Mucosa of descending colon (tissue), 3 donors: ENCODE results near the gene PIAS2. TPM values are rescaled to one million over a fixed set of nuclear protein-coding genes. Genes with fewer than 3 reads are reported as not detected.
"Not testable (repeated sequence)": the region's sequence is repeated elsewhere in the genome, so short reads cannot be mapped to it uniquely, and the experiment has no call there.

ENCODE experiments used
- ATAC-seq: fragments of 200-7000 bp; cut with Tn5 transposase; one replicate; pipeline ENCODE4 v1.9.1; 2020; ENCODE audit warnings: mild to moderate bottlenecking, moderate library complexity
- DNase-seq, 3 donors: peaks; one replicate each; pipeline ENCODE4 v3.0.0-alpha.2; 2020
- H3K36me3 ChIP-seq: fragments of 200-600 bp; one replicate; pipeline ENCODE4 v1.8.0; 2021; ENCODE audit warnings: low read depth, mild to moderate bottlenecking
- H3K4me1 ChIP-seq: fragments of 200-600 bp; one replicate; pipeline ENCODE4 v1.8.0; 2021; ENCODE audit warnings: low read depth, mild to moderate bottlenecking
- H3K4me3 ChIP-seq: fragments of 200-600 bp; one replicate; pipeline ENCODE4 v1.8.0; 2021; ENCODE audit warnings: mild to moderate bottlenecking
- H3K9me3 ChIP-seq: fragments of 200-600 bp; one replicate; pipeline ENCODE4 v1.8.0; 2021; ENCODE audit warnings: mild to moderate bottlenecking
- CTCF ChIP-seq: fragments of 200-600 bp; IDR thresholded peaks from one replicate; pipeline ENCODE4 v1.8.0; 2022; ENCODE audit warnings: antibody characterized with exemption, mild to moderate bottlenecking
- intact Hi-C, 2 donors: fragments of 100-400 bp; cut with DNase I in 1 of 2; cut with micrococcal nuclease in 1 of 2; formaldehyde crosslinking; loops; one replicate each; pipeline versions ENCODE4 v1.11.0 to v1.11.1; 2022; cut with DNase I, micrococcal nuclease
- total RNA-seq, 3 donors: library from RNA; stranded (reverse); fragmentation: NEBNext Ultra II Directional in 2 of 3; extraction: Animal tissue kit (Norgen Biotek cat#: 25700) in 2 of 3; gene quantifications; one replicate each; pipeline versions ENCODE4 v1.2.1 to v1.2.4, GENCODE V29; 2021 to 2023
- donor health status: DM: no; HTN: no; CAD: no; lungs with moderate emphysema.
- donor health status: DM: no; HTN: no; CAD: no.
- donor health status: DM: no; HTN: yes; CAD: no.

Gene PIAS2
- total RNA-seq, 3 donors from 2014 or later, result 31.2 to 56.7 (median 33.5) TPM

DNA sequence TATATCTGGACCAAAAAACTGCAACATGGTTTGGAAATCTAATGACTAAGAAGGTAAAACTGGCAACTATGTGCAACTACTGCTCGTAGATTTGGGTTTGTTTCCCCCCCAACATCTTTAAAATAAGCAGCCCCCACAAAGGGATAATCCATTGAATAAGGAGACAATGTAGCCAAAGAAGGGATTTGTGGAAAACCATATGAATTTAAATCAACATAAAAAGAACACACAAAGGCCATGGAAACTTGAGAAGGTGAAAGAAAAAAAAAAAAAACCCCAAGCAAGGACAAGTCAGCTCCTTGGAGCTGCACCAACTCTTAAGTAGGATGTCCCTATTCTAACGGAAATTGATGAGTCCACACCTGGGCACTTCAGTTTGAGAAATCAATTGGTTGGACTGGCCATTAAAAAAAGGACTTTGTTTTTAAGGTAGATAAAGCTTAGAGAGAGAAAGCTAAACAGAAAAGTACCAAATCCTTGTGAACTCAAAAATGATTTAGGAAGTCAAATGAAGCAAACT lies 106.8 kb downstream of the PIAS2 start:
- no peaks in the 10 kb centered on the region for H3K9me3 ChIP-seq
- no peaks in the 10 kb centered on the region for H3K36me3 ChIP-seq
- no peaks in the 10 kb centered on the region for H3K4me1 ChIP-seq
- no peak for DNase-seq
- intact Hi-C loops, result no loop called here
- no peak overlapping the region for H3K4me3 ChIP-seq
- ATAC-seq, result no peak
- no peak for TF ChIP-seq CTCF

DNA sequence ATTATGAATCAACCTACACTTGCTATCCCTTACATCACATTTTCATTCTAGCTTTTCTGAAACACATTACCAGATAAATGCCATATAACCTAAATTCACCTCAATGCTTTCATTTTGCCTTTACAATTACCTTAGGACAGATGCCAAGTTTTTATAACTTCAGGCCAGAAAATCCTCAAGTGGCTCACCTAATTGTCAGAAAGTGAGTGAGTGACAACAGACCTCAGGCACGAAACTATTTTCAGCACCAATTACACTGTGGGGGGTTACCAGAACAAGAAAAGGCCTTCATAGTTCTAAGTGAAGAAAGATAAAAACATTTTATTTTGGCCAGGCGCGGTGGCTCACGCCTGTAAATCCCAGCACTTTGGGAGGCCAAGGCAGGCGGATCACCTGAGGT lies 108.2 kb downstream of the PIAS2 start:
- ATAC-seq (no peak), DNase-seq (no peak)
- H3K4me1 ChIP-seq, result no peaks in the 10 kb centered on the region
- no peaks in the 10 kb centered on the region for H3K9me3 ChIP-seq
- no peak overlapping the region for H3K4me3 ChIP-seq
- TF ChIP-seq CTCF, result no peak
- intact Hi-C loops, result no loop called here
- H3K36me3 ChIP-seq, result no peaks in the 10 kb centered on the region

DNA sequence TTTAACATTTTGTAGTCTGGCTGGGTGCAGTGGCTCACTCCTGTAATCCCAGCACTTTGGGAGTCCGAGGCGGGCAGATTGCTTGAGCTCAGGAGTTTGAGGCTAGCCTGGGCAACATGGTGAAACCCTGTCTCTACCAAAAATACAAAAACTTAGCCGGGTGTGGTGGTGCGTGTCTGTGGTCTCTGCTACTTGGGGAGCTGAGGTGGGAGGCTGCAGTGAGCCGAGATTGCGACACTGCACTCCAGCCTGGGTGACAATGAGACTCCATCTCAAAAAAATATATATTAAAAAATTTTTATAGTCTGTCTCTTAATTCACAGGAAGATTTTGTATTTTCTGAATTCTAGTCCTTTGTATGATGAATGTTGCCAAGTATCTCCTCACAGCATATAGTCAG lies 121.4 kb downstream of the PIAS2 start:
- H3K36me3 ChIP-seq, H3K9me3 ChIP-seq, DNase-seq, H3K4me1 ChIP-seq, ATAC-seq, intact Hi-C loops, H3K4me3 ChIP-seq: not testable (repeated sequence)

GRCh38 chr18:46794607-46795006 lies 122.7 kb downstream of the PIAS2 start:
- ATAC-seq (no peak), DNase-seq (no peak)
- Histone ChIP-seq H3K4me1 (no peaks in the 10 kb centered on the region), H3K36me3 (no peaks in the 10 kb centered on the region), H3K4me3 (no peak overlapping the region), H3K9me3 (no peaks in the 10 kb centered on the region)
- no peak for TF ChIP-seq CTCF
- intact Hi-C loops, result no loop called here

GRCh38 chr18:46793565-46793964 lies 123.7 kb downstream of the PIAS2 start:
- DNase-seq (no peak), ATAC-seq (peak; percentile 11)
- Histone ChIP-seq H3K9me3 (no peaks in the 10 kb centered on the region), H3K4me1 (no peaks in the 10 kb centered on the region), H3K4me3 (no peak overlapping the region), H3K36me3 (no peaks in the 10 kb centered on the region)
- no peak for TF ChIP-seq CTCF
- intact Hi-C loops, result no loop called here

GRCh38 chr18:46789088-46789487 lies 128.2 kb downstream of the PIAS2 start:
- no peaks in the 10 kb centered on the region for H3K36me3 ChIP-seq
- DNase-seq, result no peak
- intact Hi-C loops, result no loop called here
- ATAC-seq, result no peak
- TF ChIP-seq CTCF, result no peak
- no peaks in the 10 kb centered on the region for H3K4me1 ChIP-seq
- H3K9me3 ChIP-seq, result no peaks in the 10 kb centered on the region
- H3K4me3 ChIP-seq, result no peak overlapping the region
